GM21390 (cell line): ENCODE data around the gene CACUL1.
"Not testable (repeated sequence)": the region's sequence is repeated elsewhere in the genome, so short reads cannot be mapped to it uniquely, and the experiment has no call there.

Experiments
- ATAC-seq: cut with Tn5 transposase; IDR thresholded peaks from one replicate; pipeline ENCODE4 v1.9.1; 2021; ENCODE audit not compliant: unreplicated experiment

Gene CACUL1

GRCh38 chr10:118754556-118755423 is at the start of gene CACUL1:
Gene CACUL1, minus strand, starts transcription at chr10:118754970. Its CDS starts 208 bp downstream, at chr10:118754762.
- peak; percentile 92 for ATAC-seq

DNA sequence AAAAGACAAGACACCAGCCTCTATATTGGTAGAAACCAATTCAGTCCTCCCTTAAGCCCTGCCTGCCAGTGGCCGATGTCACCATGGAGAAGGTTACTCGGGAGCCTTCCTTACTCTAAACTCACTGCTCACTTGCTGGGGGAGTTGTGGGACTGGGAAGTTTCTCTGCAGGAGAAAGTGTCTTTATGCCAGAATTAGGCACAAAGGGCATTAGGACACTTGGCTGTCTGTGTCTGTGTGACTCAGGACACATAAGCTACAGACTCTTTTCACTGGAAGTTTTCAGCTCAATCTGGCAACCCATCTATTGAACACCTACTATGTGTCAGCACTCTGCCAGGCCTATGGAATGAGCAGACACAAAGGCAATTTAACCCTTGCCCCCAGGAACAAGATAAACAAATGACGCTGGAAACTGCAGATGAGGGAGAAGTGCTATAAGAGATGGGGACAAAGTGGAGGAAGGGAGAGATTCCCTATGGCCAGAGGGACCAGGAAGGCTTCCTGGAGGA is 49.5 kb upstream of the CACUL1 start:
- no peak for ATAC-seq

- ATAC-seq = no peak
These were observed 47.5 kb upstream of the CACUL1 start for GRCh38 chr10:118802126-118802793.

DNA sequence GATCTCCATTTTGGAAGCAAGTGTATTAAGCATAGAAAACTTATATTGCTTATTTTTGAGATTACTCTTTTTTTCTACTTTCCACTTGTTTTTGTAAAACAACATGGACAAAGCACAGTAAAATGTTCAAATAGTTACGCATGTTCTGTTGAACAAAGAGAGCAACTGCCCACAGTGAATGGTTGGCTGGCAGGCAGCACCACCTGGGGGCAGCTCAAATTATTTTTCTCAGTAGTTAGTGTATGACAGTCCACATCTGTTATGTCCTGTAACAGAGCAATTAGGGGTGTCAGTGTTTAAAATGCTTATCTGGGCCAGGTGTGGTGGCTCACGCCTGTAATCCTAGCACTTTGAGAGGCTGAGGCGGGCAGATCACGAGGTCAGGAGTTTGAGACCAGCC is 46.1 kb upstream of the CACUL1 start:
- no peak for ATAC-seq

- no peak for ATAC-seq
These were observed 45.0 kb upstream of the CACUL1 start for GRCh38 chr10:118799777-118800176.

- no peak for ATAC-seq
These were observed 43.5 kb upstream of the CACUL1 start for GRCh38 chr10:118798231-118798662.

GRCh38 chr10:118794971-118795370 is 40.2 kb upstream of the CACUL1 start:
- not testable (repeated sequence) for ATAC-seq

- no peak for ATAC-seq
These were observed 38.8 kb upstream of the CACUL1 start for GRCh38 chr10:118793545-118793944.

DNA sequence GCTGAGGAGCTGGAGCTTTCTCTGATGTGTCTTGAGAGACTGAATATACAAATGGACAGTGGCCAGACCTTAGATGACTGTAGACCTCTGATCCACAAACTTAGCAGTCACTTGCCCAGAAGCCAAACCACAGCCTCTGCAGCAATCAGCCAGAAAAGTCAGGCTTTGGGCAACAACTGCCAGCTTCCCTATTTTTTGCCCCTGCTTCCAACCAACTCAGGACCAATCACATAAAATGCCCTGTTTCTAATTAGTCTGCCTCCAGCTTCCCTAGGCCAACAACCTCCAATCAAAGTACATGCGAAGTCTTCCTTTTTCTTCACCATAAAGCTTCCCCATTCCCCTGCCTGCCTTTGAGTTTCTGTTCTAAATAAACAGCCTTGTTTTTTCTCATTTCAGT is 37.8 kb upstream of the CACUL1 start:
- ATAC-seq = no peak

DNA sequence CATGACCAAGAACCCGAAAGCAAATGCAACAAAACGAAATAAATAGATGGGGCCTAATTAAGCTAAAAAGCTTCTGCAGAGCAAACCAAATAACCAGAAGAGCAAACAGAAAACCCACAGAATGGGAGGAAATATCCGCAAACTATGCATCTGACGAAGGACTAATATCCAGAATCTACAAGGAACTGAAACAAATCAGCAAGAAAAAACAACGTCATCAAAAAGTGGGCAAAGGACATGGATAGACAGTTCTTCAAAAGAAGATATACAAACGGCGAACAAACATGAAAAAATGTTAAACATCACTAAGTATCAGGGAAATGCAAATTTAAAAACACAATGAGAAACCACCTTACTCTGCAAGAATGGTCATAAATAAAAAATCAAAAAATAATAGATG is 35.3 kb upstream of the CACUL1 start:
- ATAC-seq = no peak

DNA sequence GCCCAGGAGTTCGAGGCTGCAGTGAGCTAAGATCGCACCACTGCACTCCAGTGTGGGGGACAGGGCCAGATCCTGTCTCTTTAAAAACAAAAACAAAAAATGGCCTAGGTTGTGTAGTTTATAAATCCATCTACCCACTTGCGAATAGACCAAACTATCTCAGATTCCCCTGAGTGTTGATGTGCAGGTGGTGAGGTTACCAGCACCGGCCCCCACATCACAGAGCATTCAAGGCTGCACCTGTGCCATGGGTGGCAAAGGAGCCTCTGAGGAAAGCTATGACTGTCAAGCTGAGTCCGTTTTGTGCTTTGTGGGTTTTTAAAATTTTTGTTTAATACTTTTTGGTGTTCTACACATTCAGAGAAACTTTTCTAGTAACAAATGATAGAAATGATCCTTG is 30.8 kb upstream of the CACUL1 start:
- ATAC-seq = no peak

DNA sequence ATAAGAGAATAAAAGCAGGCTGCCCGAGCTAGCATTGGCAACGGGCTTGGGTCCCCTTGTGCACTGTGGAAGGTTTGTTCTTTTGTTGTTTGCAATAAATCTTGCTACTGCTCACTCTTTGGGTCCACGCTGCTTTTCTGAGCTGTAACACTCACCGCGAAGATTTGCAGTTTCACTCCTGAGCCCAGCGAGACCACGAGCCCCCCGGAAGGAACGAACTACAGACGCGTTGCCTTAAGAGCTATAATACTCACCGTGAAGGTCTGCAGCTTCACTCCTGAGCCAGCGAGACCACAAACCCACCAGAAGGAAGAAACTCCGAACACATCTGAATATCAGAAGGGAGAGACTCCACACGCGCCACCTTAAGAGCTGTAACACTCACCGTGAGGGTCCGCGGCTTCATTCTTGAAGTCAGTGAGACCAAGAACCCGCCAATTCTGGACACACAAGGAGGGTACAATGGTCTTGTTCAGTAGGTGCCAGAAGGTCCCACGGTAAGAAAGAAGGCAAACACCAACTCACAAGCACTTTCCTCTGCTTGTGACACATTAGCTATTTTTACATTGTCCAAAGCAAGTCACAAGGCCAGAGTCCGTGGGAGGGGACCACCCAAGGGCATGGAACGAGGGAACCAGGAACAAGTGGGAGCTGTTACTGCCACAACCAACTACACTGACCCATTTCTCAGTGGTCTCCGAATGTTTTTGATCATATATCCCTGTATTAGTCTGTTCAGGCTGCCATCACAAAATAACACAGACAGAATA is 29.2 kb upstream of the CACUL1 start:
- no peak for ATAC-seq

- not testable (repeated sequence) for ATAC-seq
These were observed 28.2 kb upstream of the CACUL1 start for GRCh38 chr10:118782916-118783465.

- ATAC-seq = no peak
These were observed 26.8 kb upstream of the CACUL1 start for GRCh38 chr10:118781541-118781940.

DNA sequence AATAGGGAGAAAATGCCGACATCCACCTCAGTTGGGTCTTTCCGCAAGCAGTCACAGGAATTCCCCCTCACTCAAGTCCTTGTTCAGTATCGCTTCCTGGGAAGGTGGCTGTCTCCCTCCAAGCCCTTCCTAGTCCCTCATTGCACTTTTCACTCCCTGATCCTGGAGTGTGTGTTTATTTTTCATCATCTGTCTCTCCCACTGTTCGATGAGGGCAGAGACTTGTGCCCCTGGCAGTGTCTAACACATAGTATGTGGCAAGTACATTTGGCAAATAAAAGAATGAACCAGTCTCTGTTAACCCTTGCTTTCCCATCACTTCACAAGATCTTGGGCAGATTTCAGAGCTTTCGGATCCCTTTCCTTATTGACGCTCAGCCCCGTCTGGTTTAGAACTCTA is 24.0 kb upstream of the CACUL1 start:
- no peak for ATAC-seq

- ATAC-seq = no peak
These were observed 22.2 kb upstream of the CACUL1 start for GRCh38 chr10:118776960-118777359.

DNA sequence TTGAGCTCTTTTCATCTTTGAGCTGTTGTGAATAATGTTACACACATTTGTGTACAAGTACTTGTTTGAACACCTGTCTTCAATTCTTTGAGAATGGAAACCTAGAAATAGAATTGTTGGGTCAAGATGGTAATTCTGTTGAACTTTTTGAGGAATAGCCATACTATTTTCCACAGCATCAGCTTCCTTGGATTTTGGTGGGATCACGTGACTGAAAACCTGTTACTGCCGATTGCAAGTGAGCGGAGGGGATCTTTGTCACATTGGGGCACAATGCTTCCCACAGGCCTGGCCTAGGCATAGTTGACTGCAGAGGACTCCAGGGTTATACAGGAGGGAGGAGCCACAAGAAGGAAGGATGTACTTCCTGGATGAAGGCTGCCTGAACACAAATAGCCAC is 21.3 kb upstream of the CACUL1 start:
- ATAC-seq = no peak

DNA sequence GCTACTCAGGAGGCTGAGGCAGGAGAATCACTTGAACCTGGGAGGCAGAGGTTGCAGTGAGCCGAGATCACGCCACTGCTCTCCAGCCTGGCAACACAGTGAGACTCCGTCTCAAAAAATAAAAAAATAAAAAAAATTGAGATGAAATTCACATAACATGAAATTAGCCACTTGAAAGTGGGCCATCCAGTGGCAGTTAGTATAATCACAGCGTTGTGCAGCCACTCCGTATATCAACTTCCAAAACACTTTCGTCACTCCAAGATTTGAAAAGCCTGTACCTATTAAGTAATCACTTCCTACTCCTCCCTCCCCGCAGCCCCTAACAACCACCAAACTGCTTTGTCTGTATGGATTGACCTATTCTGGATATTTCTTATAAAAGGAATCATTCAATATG is 20.7 kb upstream of the CACUL1 start:
- no peak for ATAC-seq

- ATAC-seq = no peak
These were observed 18.3 kb upstream of the CACUL1 start for GRCh38 chr10:118773041-118773440.

DNA sequence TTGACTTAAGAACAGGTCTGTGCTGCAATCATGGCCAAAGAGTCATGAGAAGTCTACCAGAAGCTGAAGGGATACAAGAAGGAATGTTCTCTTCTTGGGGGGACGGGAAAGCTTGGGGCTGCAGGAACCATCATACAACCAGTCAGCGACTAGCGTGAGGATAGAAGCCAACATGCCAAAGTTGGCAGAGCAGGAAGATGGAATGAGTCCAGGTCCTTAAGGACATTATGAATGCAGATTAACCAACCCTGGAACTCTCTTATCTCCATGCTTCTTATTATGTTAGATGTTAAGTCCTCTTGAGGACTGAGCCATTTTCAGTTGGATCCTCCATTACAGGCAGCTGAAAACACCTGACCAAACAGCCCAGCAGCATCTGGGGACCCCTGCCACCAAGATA is 17.2 kb upstream of the CACUL1 start:
- no peak for ATAC-seq
